Activated CD4-positive, alpha-beta T cell treated with anti-CD3 and anti-CD28 coated beads, Interleukin-2, Interleukin-6, amounts not matched to agents 100 ng/mL and 50 ng/mL, durations not matched to agents 16 hours and 8 hours (primary cell): ENCODE data around the gene OR52B2.
"Not testable (repeated sequence)": the region's sequence is repeated elsewhere in the genome, so short reads cannot be mapped to it uniquely, and the experiment has no call there.

Experiments used
- DNase-seq: peaks from one replicate; pipeline ENCODE4 v3.0.0-alpha.2; 2020

Gene OR52B2

GRCh38 chr11:6151117-6151516 lies 19.0 kb downstream of the OR52B2 start:
- DNase-seq: no peak

GRCh38 chr11:6143737-6144136 lies 26.4 kb downstream of the OR52B2 start:
- not testable (repeated sequence) for DNase-seq

- DNase-seq: no peak
Measured at GRCh38 chr11:6142936-6143335, 27.2 kb downstream of the OR52B2 start.

- DNase-seq: not testable (repeated sequence)
Measured at GRCh38 chr11:6135936-6136335, 34.2 kb downstream of the OR52B2 start.

- DNase-seq: no peak
Measured at GRCh38 chr11:6132431-6132830, 37.7 kb downstream of the OR52B2 start.

- DNase-seq: no peak
Measured at GRCh38 chr11:6129635-6130034, 40.5 kb downstream of the OR52B2 start.

GRCh38 chr11:6129011-6129410 lies 41.1 kb downstream of the OR52B2 start:
- DNase-seq: no peak

- DNase-seq: no peak
Measured at GRCh38 chr11:6127881-6128280, 42.2 kb downstream of the OR52B2 start.

GRCh38 chr11:6124245-6124644 lies 45.9 kb downstream of the OR52B2 start:
- DNase-seq: no peak
